NCI-H146 treated with DMSO at 0.1 percent for 48 hours (cell line): ENCODE results near the gene ANAPC5.

Experiments
- DNase-seq: peaks from one replicate; lab custom pipeline; 2025; ENCODE audit not compliant: unreplicated experiment; lab: John Stamatoyannopoulos, UW

The ANAPC5 gene

GRCh38 chr12:121366063-121366459, 13.8 kb upstream of the ANAPC5 start:
- DNase-seq = no peak

GRCh38 chr12:121365416-121366062, 13.3 kb upstream of the ANAPC5 start:
- no peak for DNase-seq

DNA sequence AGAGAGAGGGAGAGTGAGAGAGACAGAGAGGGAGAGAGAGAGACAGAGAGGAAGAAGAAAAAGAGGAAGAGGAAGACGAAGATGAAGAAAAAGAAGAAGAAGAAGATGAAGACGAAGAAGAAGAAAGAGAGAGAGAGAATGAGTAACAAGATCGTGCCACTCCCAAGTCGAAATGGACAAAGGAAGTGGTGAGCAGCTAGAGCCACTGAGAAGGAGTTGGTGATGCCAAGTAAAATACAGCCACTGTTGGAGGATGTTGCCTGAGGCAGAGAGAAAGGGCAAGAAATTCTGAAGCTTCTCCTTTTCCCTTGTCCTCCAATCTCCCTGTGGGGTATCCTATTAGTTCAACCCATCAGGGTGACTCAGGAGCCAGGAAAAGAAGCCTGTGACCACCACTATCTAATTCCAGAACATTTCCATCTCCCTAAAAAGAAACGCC, 12.5 kb upstream of the ANAPC5 start:
- DNase-seq = no peak

DNA sequence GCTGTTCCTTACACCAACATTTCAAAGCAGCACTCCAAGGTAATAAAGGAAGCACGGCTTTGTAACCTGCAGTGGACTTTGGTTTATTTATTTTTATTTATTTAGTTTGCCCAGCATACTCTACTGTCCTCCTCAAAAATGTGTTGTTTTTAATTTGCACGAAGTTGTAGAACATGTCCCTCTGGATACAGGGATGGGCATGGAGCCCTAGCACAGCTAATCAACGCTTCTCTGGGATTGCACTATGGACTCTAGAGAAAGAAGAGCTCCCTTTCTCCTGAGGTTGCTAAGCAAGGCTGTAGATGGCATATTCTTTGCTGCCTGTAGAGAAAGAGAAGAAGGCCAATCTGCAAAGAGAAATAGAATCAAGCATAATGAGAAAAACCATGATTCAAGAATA, 5.9 kb upstream of the ANAPC5 start:
- DNase-seq = no peak

GRCh38 chr12:121357331-121357730, 5.1 kb upstream of the ANAPC5 start:
- no peak for DNase-seq

DNA sequence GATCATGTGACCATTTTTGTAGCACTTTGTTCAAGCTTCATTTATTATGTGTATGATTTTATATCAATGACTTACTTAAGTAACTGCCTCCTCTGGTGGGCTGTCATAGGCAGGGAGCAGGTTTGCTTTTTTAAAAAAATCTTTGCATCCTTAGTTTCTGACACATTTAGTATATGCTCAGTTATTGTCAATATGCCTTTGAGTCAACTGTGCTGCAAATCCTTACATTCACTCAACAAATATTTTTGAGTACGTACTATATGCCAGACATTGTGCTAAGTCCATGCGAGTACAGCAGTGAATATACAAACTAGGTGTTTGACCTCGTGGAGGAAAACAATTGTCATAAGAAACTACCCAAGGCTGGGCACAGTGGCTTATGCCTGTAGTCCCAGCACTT, 4.4 kb upstream of the ANAPC5 start:
- no peak for DNase-seq

DNA sequence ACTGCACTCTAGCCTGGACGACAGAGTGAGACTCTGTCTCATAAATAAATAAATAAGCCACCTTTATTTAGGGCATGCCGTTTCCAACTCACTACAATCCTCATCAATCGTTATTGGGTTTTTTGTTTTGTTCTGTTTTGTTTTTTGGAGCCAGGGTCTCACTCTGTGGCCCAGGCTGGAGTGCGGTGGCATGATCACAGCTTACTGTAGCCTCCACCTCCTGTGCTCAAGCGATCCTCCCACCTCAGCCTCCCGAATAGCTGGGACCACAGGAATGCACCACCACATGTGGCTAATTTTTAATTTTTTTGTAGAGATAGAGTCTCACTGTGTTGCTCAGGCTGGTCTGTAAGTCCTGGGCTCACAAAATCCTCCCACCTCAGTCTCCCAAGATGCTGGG, 3.6 kb upstream of the ANAPC5 start:
- no peak for DNase-seq

GRCh38 chr12:121352682-121353018, 439 bp upstream of the ANAPC5 start:
- no peak for DNase-seq

DNA sequence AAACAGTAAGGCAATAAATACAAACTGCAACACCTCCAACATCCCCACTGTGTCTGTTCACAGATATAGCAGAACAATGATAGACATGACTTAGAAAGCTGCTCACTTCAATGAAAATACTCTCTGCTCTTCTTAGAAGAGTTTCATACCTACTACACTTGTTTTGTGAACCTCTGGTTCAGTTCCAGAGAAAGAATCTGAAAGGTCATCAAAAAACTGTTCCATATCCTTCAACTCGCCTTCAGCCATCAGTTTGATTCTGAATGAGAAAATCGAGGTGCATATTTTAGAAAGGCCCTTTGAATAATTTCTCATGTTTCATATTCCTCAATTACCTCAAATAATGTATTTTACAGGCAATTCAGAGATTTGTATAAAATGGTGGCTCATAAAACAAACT, 5.5 kb downstream of the ANAPC5 start:
- no peak for DNase-seq

- DNase-seq = no peak
Measured at GRCh38 chr12:121345151-121345815, 6.9 kb downstream of the ANAPC5 start.

DNA sequence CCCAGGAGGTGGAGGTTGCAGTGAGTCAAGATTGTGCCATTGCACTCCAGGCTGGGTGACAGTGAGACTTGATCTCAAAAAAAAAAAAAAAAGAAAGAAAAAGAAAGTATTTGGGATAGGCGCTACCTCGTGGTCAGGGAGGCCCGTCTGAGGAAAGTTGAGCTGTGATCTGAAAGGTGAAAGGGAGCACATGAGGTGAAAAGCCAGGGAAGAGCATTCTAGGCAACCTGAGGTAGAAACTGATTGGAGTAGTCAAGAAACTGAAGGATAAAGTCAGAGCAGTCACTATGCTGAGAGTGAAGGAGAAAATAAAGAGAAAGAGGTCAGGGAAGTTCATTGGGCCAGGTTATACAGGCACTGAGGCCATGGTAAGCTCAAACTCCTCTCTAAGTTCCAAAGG, 7.7 kb downstream of the ANAPC5 start:
- DNase-seq = no peak

GRCh38 chr12:121337416-121337815, 14.8 kb downstream of the ANAPC5 start:
- no peak for DNase-seq

- DNase-seq = peak; percentile 61
Measured at GRCh38 chr12:121334513-121335343, 17.5 kb downstream of the ANAPC5 start.

DNA sequence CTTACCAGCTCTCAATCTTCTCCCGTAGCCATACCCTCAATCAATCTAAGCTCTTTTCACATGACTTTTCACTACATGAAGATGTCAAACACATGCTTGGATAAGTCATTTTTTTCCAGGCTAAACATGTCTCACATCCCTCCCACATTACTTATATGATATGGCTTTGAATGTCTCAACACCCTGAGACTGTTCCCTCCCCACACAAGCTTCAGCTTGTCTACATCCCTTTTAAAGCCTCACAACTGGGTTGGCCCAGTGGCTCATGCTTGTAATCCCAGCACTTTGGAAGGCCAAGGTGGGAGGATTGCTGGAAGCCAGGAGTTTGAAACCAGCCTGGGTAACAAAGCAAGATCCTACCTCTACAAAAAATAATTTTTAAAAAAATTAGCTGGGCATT, 18.5 kb downstream of the ANAPC5 start:
- DNase-seq = no peak

DNA sequence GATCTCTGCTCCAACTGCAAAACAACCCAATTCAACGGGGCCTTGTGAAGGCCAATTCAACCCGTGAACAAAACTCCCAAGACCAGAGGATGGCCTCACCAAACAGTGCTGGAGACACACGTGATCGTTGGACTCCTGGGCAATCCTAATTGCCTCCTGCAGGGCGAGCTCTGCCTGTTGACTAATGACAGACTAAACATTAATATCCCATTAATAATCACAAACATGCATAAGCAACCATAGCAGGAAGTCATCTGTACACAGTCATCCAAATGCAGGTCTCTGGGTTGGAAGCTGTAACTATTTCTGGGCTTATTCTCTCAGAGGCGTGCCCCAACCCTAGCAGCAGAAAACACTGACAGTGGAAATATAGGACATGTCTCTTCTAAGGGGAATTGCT, 21.0 kb downstream of the ANAPC5 start:
- no peak for DNase-seq

DNA sequence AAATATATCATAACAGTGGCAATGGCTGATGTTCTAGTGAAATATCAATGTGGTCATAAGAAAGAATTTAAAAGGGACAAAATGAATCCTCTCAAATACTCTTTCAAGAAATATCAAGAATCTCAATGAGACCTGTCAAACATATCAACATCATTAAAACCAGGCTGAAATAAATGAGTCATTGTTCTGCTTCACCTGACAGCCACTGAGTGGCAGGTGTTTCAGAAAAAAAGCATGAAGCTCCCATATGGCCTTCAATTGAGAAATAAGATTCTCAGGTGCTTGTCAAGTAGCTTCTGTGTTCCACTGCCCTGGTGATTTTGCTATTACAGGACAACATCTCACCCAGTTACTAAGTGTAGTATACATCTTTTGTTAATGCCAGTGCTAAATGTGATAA, 21.5 kb downstream of the ANAPC5 start:
- DNase-seq = no peak

DNA sequence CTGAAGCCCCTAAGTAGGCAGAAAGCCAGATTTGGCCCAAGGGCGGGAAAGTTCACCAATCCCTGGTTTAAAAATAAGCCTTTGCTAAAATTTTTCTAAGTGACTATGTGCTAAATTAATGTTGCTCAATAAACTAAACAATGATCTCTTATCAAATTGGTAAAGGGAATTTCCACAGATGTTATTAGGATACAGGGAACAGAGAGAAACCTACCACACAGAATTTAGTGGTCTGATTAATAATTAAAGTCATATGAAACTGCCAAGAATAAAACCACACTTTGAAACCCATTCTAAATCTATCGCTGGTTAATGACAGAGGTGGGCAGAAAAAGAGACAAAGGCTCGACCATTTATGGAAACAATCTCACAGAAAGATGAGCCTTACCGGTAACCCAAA, 22.0 kb downstream of the ANAPC5 start:
- no peak for DNase-seq

DNA sequence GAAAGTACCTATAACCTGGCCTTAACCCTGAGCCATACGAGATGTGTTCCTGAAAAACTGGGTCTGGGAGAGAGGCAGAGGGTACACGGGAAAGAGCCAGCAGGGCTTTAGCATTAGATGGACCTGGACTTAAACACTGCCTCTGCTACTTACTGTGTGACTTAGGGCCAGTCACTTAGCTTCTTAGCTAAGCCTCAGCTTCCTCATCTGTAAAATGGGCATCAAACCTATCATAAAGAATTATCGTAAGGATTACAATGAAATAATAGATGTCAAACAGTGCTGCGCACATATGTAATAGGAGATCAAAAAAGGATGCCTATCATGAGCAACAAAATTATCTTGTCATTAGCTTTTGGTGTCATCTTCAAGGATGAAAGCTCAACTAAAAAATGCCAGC, 23.6 kb downstream of the ANAPC5 start:
- no peak for DNase-seq

DNA sequence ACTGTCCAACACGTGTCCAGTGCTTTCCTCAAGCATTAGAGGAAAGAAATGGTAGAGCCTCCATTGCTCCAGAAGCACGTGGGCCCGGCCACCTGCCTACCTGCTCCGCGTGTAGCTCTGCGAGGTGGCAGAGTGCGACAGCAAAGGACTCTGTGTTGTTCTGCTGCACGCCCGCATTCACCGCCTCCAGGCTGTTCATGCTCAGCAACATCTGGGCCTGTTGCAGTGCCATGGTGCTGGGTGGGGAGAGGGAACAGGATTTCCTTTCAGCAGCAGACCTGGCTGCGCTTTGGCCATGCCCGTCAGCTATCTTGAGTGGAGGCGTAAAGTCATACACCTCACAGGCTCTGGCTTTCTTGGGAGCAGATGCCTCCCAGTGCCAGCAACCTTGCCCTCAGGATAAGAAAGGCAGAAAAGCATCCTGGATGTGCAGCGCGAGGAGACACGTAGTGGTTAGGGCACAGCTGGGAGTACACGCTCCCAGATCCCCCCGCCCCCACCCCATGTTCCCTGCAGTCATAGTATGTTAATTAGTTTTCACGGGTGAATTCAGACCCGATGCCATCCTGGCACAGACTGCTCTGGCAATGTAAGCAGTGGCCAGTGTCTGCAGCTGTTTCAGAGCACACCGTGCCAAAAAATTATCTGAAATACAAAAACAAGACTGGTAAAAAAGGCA, 25.1 kb downstream of the ANAPC5 start:
- no peak for DNase-seq

GRCh38 chr12:121325922-121326396, 26.3 kb downstream of the ANAPC5 start:
- DNase-seq = no peak

DNA sequence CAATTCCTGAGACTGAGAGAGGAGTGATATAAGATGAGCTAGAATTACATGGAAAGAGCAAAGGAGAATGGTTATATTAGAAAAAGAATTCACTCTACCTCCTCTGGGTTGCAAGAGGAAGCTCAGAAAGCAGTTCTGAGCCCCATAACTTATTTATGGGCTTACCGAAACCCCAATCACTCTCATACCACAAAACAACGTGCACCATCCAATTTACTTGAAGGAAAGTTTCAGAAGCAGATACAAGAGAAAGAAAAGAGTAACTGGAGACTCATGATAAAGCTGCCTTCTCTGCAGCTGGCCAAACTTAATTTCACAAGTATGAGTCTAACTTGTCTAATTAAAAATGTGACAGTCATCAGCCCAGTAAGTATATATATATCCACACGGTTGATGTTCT, 28.3 kb downstream of the ANAPC5 start:
- DNase-seq = no peak

DNA sequence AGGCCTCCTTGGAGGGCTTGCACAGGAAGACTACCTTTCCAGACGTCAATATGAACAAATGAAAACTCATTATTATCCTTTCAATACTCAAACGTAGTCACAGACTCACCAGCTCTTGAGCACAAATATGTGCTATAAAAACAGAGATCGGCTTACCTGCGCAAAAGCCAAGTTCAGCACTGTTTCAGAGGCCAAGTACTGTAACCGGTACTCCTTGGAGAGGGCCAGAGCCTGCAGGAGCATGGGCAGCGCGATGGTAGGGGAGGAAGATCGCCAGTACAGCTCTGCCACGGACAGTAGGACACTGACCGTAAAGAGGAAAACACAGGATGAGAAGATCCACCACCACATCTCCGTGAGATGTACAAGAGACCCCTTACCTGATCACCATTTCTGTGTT, 34.1 kb downstream of the ANAPC5 start:
- no peak for DNase-seq
